GM12878 (cell line): ENCODE measurements around the gene ANXA10. TPM values are rescaled to one million over a fixed set of nuclear protein-coding genes. Genes with fewer than 3 reads are reported as not detected.

ENCODE experiments used
- ATAC-seq: fragments of 200-7000 bp; cut with Tn5 transposase; 3 replicates; pipeline ENCODE4 v1.9.1; 2020; ENCODE audit warnings: mild to moderate bottlenecking, moderate library complexity
- BruUV-seq: library from RNA; stranded (reverse); fragments of 400-500 nt; replicated peaks from 2 replicates; lab custom pipeline; 2021; lab: Mats Ljungman, UMichigan
- CTCF ChIA-PET: fragments of 300-600 bp; sonication (Branson Sonifier 250); formaldehyde crosslinking; extraction: SDS; loops from one replicate; lab custom pipeline; 2021; ENCODE audit warnings: inconsistent platforms; lab: Yijun Ruan, JAX
- POLR2A ChIA-PET: fragments of 350-600 bp; formaldehyde crosslinking; extraction: SDS; loops from one replicate; lab custom pipeline; 2021; ENCODE audit warnings: inconsistent platforms; lab: Charles Lee
- RAD21 ChIA-PET: fragments of 300-600 bp; sonication (Branson Sonifier 250); formaldehyde crosslinking; loops from one replicate; lab custom pipeline; 2023; ENCODE audit warnings: antibody characterized with exemption; ENCODE audit not compliant: unreplicated experiment; lab: Charles Lee
- SMC1A ChIA-PET: fragments of 300-600 bp; sonication (Branson Sonifier 250); formaldehyde crosslinking; loops from one replicate; lab custom pipeline; 2023; ENCODE audit not compliant: unreplicated experiment, uncharacterized antibody; lab: Charles Lee
- DNase-seq: peaks from one replicate; pipeline ENCODE4 v3.0.0-alpha.2; 2011; ENCODE audit warnings: low read depth, low spot score
- FAIRE-seq: peaks from 3 replicates; lab custom pipeline; 2011; peaks lifted over from hg19 to GRCh38; lab: Jason Lieb, UNC
- H2AFZ ChIP-seq: 2 replicates; pipeline ENCODE4 v1.6.0; 2011; ENCODE audit warnings: low read depth, low read length, control low read depth; ENCODE audit not compliant: control insufficient read depth
- H3K27ac ChIP-seq: 2 replicates; pipeline ENCODE4 v1.5.1; 2011; ENCODE audit warnings: control low read depth; ENCODE audit not compliant: control insufficient read depth, insufficient read depth
- H3K27me3 ChIP-seq, 2 experiments: replicated peaks in 1 of 2; 2 replicates each; pipeline versions ENCODE4 v1.6.0 to v1.6.1; 2011; ENCODE audit warnings: low read length in 1 of 2; ENCODE audit not compliant: control insufficient read depth in 2 of 2, insufficient read depth in 2 of 2
- H3K36me3 ChIP-seq, 2 experiments: 2 replicates each; pipeline ENCODE4 v1.5.1; 2011; ENCODE audit warnings: low read length in 1 of 2; ENCODE audit not compliant: control insufficient read depth in 2 of 2, insufficient read depth in 2 of 2
- H3K4me1 ChIP-seq: 2 replicates; pipeline ENCODE4 v1.6.1; 2011; ENCODE audit warnings: mild to moderate bottlenecking, low read length, moderate library complexity, mixed read lengths; ENCODE audit not compliant: control insufficient read depth, insufficient read depth
- H3K4me2 ChIP-seq: 2 replicates; pipeline ENCODE4 v1.6.0; 2011; ENCODE audit warnings: control low read depth; ENCODE audit not compliant: control insufficient read depth, insufficient read depth
- H3K4me3 ChIP-seq: fragments of 200-600 bp; sonication (generic); 2 replicates; pipeline ENCODE4 v1.5.1; 2016
- H3K79me2 ChIP-seq: 2 replicates; pipeline ENCODE4 v1.6.0; 2011; ENCODE audit warnings: low read length; ENCODE audit not compliant: control insufficient read depth, insufficient read depth
- H3K9ac ChIP-seq: 2 replicates; pipeline ENCODE4 v1.8.0; 2011; ENCODE audit warnings: low read length, control low read depth, mixed read lengths; ENCODE audit not compliant: control insufficient read depth, insufficient read depth
- H3K9me3 ChIP-seq: replicated peaks from 3 replicates; pipeline ENCODE4 v1.5.1; 2011; ENCODE audit warnings: mild to moderate bottlenecking, low read length; ENCODE audit not compliant: control insufficient read depth, insufficient read depth
- H4K20me1 ChIP-seq: 2 replicates; pipeline ENCODE4 v1.6.0; 2011; ENCODE audit not compliant: control insufficient read depth, insufficient read depth
- CBFB ChIP-seq: IDR thresholded peaks from 2 replicates; pipeline ENCODE4 v1.6.1; 2016; ENCODE audit warnings: antibody characterized with exemption, low read depth
- CHD4 ChIP-seq: fragments of 200-600 bp; sonication (generic); IDR thresholded peaks from 2 replicates; pipeline ENCODE4 v1.6.1; 2016; ENCODE audit warnings: mild to moderate bottlenecking
- RAD21 ChIP-seq: IDR thresholded peaks from 2 replicates; pipeline ENCODE4 v1.6.1; 2011; ENCODE audit warnings: mild to moderate bottlenecking, low read depth, low read length, moderate library complexity; ENCODE audit not compliant: insufficient read depth
- SMAD1 ChIP-seq: fragments of 450-650 bp; IDR thresholded peaks from 2 replicates; pipeline ENCODE4 v1.6.1; 2018; ENCODE audit warnings: mild to moderate bottlenecking, low read depth; ENCODE audit not compliant: partially characterized antibody
- ZBED1 ChIP-seq: IDR thresholded peaks from 2 replicates; pipeline ENCODE4 v1.6.1; 2016; ENCODE audit warnings: borderline replicate concordance
- WGBS: methylation state at CpG from one replicate; pipeline ENCODE4 v1.1.6; 2016; ENCODE audit warnings: low lambda C conversion rate; ENCODE audit not compliant: insufficient replicate concordance, insufficient coverage; ENCODE audit errors: missing lambda C conversion rate; 5-methylcytosine and 5-hydroxymethylcytosine counted together
- in situ Hi-C: fragments of 300-500 bp; cut with MboI; formaldehyde crosslinking; loops from 9 replicates; pipeline ENCODE4 v1.14.3; 2018; ENCODE audit warnings: mixed read lengths
- intact Hi-C: fragments of 100-400 bp; cut with micrococcal nuclease; formaldehyde crosslinking; loops from one replicate; pipeline ENCODE4 v1.14.2; 2022; ENCODE audit not compliant: unreplicated experiment
- polyA plus RNA-seq, 11 experiments: library from polyadenylated mRNA; depleted of rRNA in 4 of 11; unstranded in 6 of 11; stranded (reverse) in 5 of 11; fragments of >200 nt; fragmentation: Nextera tagmentation in 4 of 11; fragmentation: Illumina TruSeq in 1 of 11; extraction: Ambion mirVana in 4 of 11; extraction: Trizol in 1 of 11; gene quantifications; 1 replicate in 1 of 11; 2 replicates in 10 of 11; pipeline versions ENCODE4 v1.2.1 to v1.2.3, GENCODE V29; 2011 to 2016; ENCODE audit warnings: inconsistent platforms in 2 of 11, missing spikeins in 2 of 11, low read depth in 1 of 11
- total RNA-seq, 4 experiments: library from RNA; depleted of rRNA in 3 of 4; stranded (reverse); fragments of >200 nt in 3 of 4; fragmentation: Illumina TruSeq in 1 of 4; extraction: Trizol in 1 of 4; gene quantifications; 2 replicates each; pipeline versions ENCODE4 v1.2.1 to v1.2.3, GENCODE V29; 2013 to 2021
- TF ChIP-seq, protein P1 (sequence below): fragments of 150-350 bp; IDR thresholded peaks from 2 replicates; pipeline ENCODE4 v1.6.1; 2016; ENCODE audit warnings: low read depth, low read length
- TF ChIP-seq, protein P2 (sequence below): fragments of 450-650 bp; IDR thresholded peaks from 2 replicates; pipeline ENCODE4 v1.6.1; 2016; ENCODE audit warnings: mild to moderate bottlenecking

ANXA10 gene
- total and polyA plus RNA-seq, 10 of the 15 experiments (the other 5 are each of a cell fraction or from before 2014, with no cell fraction given), result not detected

DNA sequence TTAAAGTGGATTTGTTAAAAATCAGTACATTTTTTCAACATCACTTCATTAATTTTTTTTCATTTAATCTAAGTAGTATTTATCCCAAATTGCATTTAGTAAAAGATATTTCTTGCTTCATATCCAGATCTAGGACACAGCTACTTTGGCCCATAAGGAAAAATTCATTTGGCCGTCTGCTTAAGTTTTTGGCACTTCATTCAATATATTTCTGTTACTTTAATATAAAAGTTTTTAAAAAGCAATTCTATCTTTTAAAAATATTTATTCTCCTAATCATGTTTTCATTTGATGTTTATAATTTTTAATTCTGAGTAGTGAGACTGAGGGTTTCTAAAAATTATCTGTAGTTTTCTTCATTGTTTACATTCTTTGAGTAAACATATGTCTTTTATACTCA, 28.5 kb downstream of the ANXA10 start (continued):
- TF ChIP-seq, protein P1, sequence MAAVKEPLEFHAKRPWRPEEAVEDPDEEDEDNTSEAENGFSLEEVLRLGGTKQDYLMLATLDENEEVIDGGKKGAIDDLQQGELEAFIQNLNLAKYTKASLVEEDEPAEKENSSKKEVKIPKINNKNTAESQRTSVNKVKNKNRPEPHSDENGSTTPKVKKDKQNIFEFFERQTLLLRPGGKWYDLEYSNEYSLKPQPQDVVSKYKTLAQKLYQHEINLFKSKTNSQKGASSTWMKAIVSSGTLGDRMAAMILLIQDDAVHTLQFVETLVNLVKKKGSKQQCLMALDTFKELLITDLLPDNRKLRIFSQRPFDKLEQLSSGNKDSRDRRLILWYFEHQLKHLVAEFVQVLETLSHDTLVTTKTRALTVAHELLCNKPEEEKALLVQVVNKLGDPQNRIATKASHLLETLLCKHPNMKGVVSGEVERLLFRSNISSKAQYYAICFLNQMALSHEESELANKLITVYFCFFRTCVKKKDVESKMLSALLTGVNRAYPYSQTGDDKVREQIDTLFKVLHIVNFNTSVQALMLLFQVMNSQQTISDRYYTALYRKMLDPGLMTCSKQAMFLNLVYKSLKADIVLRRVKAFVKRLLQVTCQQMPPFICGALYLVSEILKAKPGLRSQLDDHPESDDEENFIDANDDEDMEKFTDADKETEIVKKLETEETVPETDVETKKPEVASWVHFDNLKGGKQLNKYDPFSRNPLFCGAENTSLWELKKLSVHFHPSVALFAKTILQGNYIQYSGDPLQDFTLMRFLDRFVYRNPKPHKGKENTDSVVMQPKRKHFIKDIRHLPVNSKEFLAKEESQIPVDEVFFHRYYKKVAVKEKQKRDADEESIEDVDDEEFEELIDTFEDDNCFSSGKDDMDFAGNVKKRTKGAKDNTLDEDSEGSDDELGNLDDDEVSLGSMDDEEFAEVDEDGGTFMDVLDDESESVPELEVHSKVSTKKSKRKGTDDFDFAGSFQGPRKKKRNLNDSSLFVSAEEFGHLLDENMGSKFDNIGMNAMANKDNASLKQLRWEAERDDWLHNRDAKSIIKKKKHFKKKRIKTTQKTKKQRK, result no peak
- no peak for TF ChIP-seq RAD21

DNA sequence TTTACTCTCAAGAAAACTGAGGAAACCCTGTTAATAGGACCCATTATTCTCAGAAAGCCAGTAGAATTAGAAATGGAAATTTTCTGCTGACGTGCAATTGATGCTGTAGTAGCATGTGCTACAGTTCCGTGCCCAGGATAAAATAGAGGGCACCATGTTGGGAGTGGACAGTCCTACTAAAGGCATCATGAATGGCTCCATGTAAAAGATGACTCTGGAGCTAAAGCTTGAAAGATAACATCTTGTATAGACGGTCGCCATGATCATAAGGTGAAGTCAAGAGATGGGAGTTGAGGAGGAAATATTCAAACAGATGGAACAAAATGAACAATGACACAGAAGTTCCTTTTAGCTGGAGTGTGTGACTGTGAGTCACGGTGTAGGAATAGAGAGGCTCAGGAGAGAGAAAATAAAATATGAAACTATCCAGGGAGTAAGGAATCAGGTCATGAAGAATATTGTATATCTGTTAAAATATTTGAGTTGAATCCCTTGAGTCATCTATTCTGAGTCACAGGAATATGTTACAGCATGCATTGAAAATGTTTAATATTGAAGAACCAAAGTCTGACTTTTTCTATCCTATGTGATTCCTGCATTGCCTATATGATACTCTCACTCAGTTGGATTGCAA, 31.8 kb downstream of the ANXA10 start:
- no peak for TF ChIP-seq SMAD1
- no peak for TF ChIP-seq ZBED1
- TF ChIP-seq, protein P2, sequence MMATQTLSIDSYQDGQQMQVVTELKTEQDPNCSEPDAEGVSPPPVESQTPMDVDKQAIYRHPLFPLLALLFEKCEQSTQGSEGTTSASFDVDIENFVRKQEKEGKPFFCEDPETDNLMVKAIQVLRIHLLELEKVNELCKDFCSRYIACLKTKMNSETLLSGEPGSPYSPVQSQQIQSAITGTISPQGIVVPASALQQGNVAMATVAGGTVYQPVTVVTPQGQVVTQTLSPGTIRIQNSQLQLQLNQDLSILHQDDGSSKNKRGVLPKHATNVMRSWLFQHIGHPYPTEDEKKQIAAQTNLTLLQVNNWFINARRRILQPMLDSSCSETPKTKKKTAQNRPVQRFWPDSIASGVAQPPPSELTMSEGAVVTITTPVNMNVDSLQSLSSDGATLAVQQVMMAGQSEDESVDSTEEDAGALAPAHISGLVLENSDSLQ, result no peak
- no peak for TF ChIP-seq CHD4
- no peak for TF ChIP-seq CBFB
- Histone ChIP-seq H3K27me3 (no peaks in the 10 kb centered on the region), H3K27ac (no peak overlapping the region), H4K20me1 (no peaks in the 10 kb centered on the region), H3K9me3 (no peaks in the 10 kb centered on the region), H3K4me3 (no peak overlapping the region), H3K4me1 (no peaks in the 10 kb centered on the region), H3K4me2 (no peak overlapping the region), H3K36me3 (no peaks in the 10 kb centered on the region), H2AFZ (no peak overlapping the region), H3K9ac (no peak overlapping the region), H3K79me2 (no peaks in the 10 kb centered on the region)
- DNase-seq, result no peak
- 21% methylated on average over 5 of the region's 5 CpGs for WGBS
- FAIRE-seq, result no peak
- no peak for ATAC-seq
- in situ Hi-C loops, result no loop called here
- RAD21 ChIA-PET, result no interaction called here
- BruUV-seq, result no TSS peak
- SMC1A ChIA-PET, result no interaction called here
- CTCF ChIA-PET, result no interaction called here
- POLR2A ChIA-PET, result no interaction called here
- intact Hi-C loops, result no loop called here
